Measurements from ENCODE around the gene NFYB. TPM values are rescaled to one million over a fixed set of nuclear protein-coding genes. Genes with fewer than 3 reads are reported as not detected.

The NFYB gene
- total RNA-seq, 1 experiment from 2014 or later = 36.7 TPM

DNA sequence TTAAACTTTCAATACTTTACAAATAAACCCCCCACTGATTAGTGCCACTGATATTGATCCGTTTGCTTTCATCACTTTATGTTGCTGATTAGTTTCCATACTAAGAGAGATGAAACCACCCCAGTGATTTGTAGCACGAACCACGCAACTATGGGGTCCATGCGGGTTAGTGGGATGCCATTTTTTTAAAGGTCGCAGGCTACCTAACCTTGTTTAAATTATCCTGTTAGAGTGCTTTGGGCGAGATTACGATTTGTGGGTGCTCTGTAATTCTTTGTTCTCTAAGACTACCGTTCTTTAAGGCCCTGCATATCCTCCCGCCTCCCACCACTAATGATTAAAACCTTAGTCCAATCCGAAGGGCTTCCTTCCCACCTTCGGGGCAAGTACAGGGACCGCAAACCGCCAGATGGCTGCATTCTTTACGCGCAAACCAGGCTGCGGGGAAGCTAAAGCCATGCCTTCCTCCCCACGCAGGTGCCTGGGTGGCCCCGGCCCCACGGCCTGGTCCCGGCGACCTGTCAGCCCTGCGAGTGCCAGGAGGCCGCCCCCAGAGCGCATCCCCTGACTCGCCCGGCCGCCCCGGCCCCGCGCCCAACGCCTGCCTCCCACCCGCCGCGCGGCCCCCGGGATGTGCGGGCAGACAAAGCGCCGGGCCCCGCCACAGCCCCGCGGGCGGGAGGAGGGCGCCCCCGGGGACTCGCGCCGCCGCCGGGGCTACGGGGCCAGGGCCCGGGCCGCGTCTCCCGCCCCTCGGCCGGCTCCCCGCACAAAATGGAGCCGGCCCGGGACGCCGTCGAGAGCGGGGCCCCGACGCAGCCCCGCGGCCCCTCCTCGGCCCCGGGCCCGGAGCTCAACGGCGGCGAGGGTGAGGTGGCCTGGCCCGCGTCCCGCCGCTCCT is 759 bp downstream of the NFYB start:
- BruUV-seq (replicated peaks) = no TSS peak
- H2AFZ ChIP-seq = peak overlapping the region; percentile 77

DNA sequence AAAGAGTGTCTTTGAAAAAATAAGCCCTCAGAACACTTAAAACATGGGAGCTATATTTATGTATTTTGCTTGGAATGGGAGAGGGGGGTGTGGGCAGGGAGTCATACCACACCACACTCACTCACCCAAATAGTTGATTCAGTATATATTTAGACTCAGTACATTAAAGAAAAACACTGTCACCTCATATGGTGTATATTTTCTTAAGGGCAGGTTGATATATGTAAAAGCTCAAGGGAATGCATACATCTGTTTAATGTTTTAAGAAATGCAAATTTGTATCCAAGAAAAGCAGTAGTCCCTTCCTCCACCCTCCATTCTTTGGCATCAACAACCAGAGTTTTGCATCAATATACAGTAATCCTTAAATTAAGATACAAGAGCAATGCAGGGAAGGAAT is 1.4 kb downstream of the NFYB start:
- BruUV-seq (replicated peaks) = TSS peak; percentile 44
- H3K79me2 ChIP-seq (ENCODE audit: low read depth) = peaks cover 33% of the 10 kb centered on the region
- ChIA-PET CTCF (no interaction called here), POLR2A (ENCODE audit: unreplicated experiment) (no interaction called here)
- H3F3A ChIP-seq (ENCODE audit: insufficient read depth, low read depth) = peaks cover 14% of the 10 kb centered on the region; the same call in 1 of the 2 replicates
- H3K27ac ChIP-seq = no peak overlapping the region
- H4K20me1 ChIP-seq (ENCODE audit: insufficient read depth) = no peaks in the 10 kb centered on the region
- H3K4me2 ChIP-seq = peak overlapping the region; percentile 97
- H3K4me1 ChIP-seq (replicated peaks; ENCODE audit: insufficient read depth) = peaks cover 26% of the 10 kb centered on the region
- TF ChIP-seq EZH2 (IDR thresholded peaks at IDR 0.05; ENCODE audit: low read depth) = no peak
- TF ChIP-seq, protein P1, sequence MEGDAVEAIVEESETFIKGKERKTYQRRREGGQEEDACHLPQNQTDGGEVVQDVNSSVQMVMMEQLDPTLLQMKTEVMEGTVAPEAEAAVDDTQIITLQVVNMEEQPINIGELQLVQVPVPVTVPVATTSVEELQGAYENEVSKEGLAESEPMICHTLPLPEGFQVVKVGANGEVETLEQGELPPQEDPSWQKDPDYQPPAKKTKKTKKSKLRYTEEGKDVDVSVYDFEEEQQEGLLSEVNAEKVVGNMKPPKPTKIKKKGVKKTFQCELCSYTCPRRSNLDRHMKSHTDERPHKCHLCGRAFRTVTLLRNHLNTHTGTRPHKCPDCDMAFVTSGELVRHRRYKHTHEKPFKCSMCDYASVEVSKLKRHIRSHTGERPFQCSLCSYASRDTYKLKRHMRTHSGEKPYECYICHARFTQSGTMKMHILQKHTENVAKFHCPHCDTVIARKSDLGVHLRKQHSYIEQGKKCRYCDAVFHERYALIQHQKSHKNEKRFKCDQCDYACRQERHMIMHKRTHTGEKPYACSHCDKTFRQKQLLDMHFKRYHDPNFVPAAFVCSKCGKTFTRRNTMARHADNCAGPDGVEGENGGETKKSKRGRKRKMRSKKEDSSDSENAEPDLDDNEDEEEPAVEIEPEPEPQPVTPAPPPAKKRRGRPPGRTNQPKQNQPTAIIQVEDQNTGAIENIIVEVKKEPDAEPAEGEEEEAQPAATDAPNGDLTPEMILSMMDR (conservative IDR thresholded peaks at IDR 0.05) = no peak
- H3K36me3 ChIP-seq (ENCODE audit: low read depth) = peaks cover 11% of the 10 kb centered on the region; the same call in 1 of the 2 replicates
- H3K4me3 ChIP-seq = peak overlapping the region; percentile 78
- DNase-seq = no peak
- no peaks in the 10 kb centered on the region for H3K27me3 ChIP-seq (ENCODE audit: insufficient read depth, low read depth)
- H2AFZ ChIP-seq = peak overlapping the region; percentile 77
- no peaks in the 10 kb centered on the region for H3K9me2 ChIP-seq (ENCODE audit: insufficient read depth)
- intact Hi-C loops (cut with micrococcal nuclease; ENCODE audit: unreplicated experiment) = loop anchor here (10.0 kb wide), 1 partner anchor 178 kb away; no protein-coding TSS in a partner anchor
- no peaks in the 10 kb centered on the region for H3K9me3 ChIP-seq (ENCODE audit: insufficient read depth, low read depth)

More for the DNA sequence above, 759 bp downstream of the NFYB start:
- no peak for TF ChIP-seq EZH2 (IDR thresholded peaks at IDR 0.05; ENCODE audit: low read depth)
- TF ChIP-seq, protein P1 (conservative IDR thresholded peaks at IDR 0.05) = no peak
- H3K4me2 ChIP-seq = peak overlapping the region; percentile 97
- H3K9me2 ChIP-seq (ENCODE audit: insufficient read depth) = no peaks in the 10 kb centered on the region
- peaks cover 13% of the 10 kb centered on the region; the same call in 1 of the 2 replicates for H3F3A ChIP-seq (ENCODE audit: insufficient read depth, low read depth)
- H3K36me3 ChIP-seq (ENCODE audit: low read depth) = peaks cover 9% of the 10 kb centered on the region; the same call in 1 of the 2 replicates
- intact Hi-C loops (cut with micrococcal nuclease; ENCODE audit: unreplicated experiment) = loop anchor here (10.0 kb wide), 1 partner anchor 178 kb away; no protein-coding TSS in a partner anchor
- peaks cover 33% of the 10 kb centered on the region for H3K79me2 ChIP-seq (ENCODE audit: low read depth)
- POLR2A ChIA-PET (ENCODE audit: unreplicated experiment) = interaction anchor here (0.6 to 1.4 kb wide), 3 partner anchors 40 to 81 kb away, joined by 3 to 8 read pairs (median 7); no protein-coding TSS in a partner anchor
- H3K9me3 ChIP-seq (ENCODE audit: insufficient read depth, low read depth) = no peaks in the 10 kb centered on the region
- no peaks in the 10 kb centered on the region for H3K27me3 ChIP-seq (ENCODE audit: insufficient read depth, low read depth)
- CTCF ChIA-PET = no interaction called here
- H3K27ac ChIP-seq = peak overlapping the region; percentile 15; the same call in 1 of the 2 replicates
- H3K4me1 ChIP-seq (replicated peaks; ENCODE audit: insufficient read depth) = peaks cover 26% of the 10 kb centered on the region
- H4K20me1 ChIP-seq (ENCODE audit: insufficient read depth) = no peaks in the 10 kb centered on the region
- DNase-seq = peak; percentile 28 to 37
- peak overlapping the region; percentile 78 for H3K4me3 ChIP-seq

DNA sequence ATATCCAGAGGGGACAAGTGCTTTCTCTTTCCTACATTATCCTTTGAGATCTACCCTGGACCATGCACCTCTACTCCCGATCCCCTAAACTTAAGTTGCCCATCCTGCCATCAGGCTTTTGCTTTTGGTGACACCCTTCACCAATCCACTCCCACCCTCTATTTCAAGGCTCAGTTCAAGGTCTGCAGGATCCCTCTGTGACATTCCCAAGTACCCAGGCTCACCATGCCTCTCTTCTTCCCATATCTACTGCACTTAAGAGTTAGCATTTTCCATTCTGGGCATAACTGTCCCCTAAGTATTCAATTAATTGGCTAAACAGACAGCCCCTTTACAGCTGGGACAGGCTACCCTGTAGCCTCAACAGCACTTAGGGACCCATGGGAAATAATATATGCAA is 3.1 kb downstream of the NFYB start:
- Histone ChIP-seq H3K9me2 (ENCODE audit: insufficient read depth) (no peaks in the 10 kb centered on the region), H2AFZ (no peak overlapping the region), H3K36me3 (ENCODE audit: low read depth) (peaks cover 17% of the 10 kb centered on the region; the same call in 1 of the 2 replicates), H3K9me3 (ENCODE audit: insufficient read depth, low read depth) (no peaks in the 10 kb centered on the region), H3K4me1 (replicated peaks; ENCODE audit: insufficient read depth) (peaks cover 26% of the 10 kb centered on the region), H3K27me3 (ENCODE audit: insufficient read depth, low read depth) (no peaks in the 10 kb centered on the region), H3K4me2 (no peak overlapping the region), H3K79me2 (ENCODE audit: low read depth) (peaks cover 33% of the 10 kb centered on the region), H3F3A (ENCODE audit: insufficient read depth, low read depth) (peaks cover 18% of the 10 kb centered on the region; the same call in 1 of the 2 replicates), H3K4me3 (no peak overlapping the region), H4K20me1 (ENCODE audit: insufficient read depth) (no peaks in the 10 kb centered on the region), H3K27ac (no peak overlapping the region)
- no TSS peak for BruUV-seq (replicated peaks)
- CTCF ChIA-PET = no interaction called here
- no peak for TF ChIP-seq EZH2 (IDR thresholded peaks at IDR 0.05; ENCODE audit: low read depth)
- TF ChIP-seq, protein P1 (conservative IDR thresholded peaks at IDR 0.05) = no peak
- intact Hi-C loops (cut with micrococcal nuclease; ENCODE audit: unreplicated experiment) = loop anchor here (10.0 kb wide), 1 partner anchor 180 kb away; no protein-coding TSS in a partner anchor
- POLR2A ChIA-PET (ENCODE audit: unreplicated experiment) = no interaction called here
- no peak for DNase-seq

Measured in PC-9 (cell line).